ENCODE data around the gene RNF144B. TPM values are rescaled to one million over a fixed set of nuclear protein-coding genes. Genes with fewer than 3 reads are reported as not detected.

Gene RNF144B
- total and polyA plus RNA-seq, 9 of the 15 experiments (the other 6 are each of a cell fraction or from before 2014, with no cell fraction given), result 0.01 TPM; not detected in 8

GRCh38 chr6:18472941-18473340 lies 85.8 kb downstream of the RNF144B start:
- intact Hi-C loops (cut with micrococcal nuclease) (no loop called here), in situ Hi-C loops (cut with MboI) (no loop called here)
- Histone ChIP-seq H3K27me3 (ENCODE audit: control insufficient read depth in 2 of 2, insufficient read depth in 2 of 2, low read length in 2 of 2) (peaks cover 4 to 9% of the 10 kb centered on the region in 2 experiments; a peak in 3 of 5 replicates), H3K27ac (ENCODE audit: extremely low read depth, low read depth, low read length) (no peak overlapping the region), H3K4me2 (ENCODE audit: insufficient read depth, low read length) (no peak overlapping the region), H3K4me3 (no peak overlapping the region), H2AFZ (ENCODE audit: low read depth, low read length) (no peak overlapping the region), H3K9me3 (replicated peaks; ENCODE audit: control insufficient read depth, insufficient read depth, low read depth, low read length) (no peaks in the 10 kb centered on the region), H3K79me2 (ENCODE audit: control insufficient read depth, insufficient read depth, low read length) (no peaks in the 10 kb centered on the region), H3K9ac (ENCODE audit: insufficient read depth in 1 of 2, low read depth in 2 of 2, low read length in 2 of 2) (no peak overlapping the region), H3K4me1 (replicated peaks in 1 of 2; ENCODE audit: control insufficient read depth in 2 of 2, insufficient read depth in 2 of 2, low read length in 2 of 2) (no peaks in the 10 kb centered on the region), H3K36me3 (ENCODE audit: control insufficient read depth, insufficient read depth, low read length) (no peaks in the 10 kb centered on the region), H4K20me1 (replicated peaks; ENCODE audit: control insufficient read depth, insufficient read depth, low read length) (no peaks in the 10 kb centered on the region), H3K9me1 (ENCODE audit: control insufficient read depth, insufficient read depth, low read length) (no peaks in the 10 kb centered on the region)
- no TSS peak for BruUV-seq (replicated peaks)
- TF ChIP-seq RFX5 (IDR thresholded peaks at IDR 0.05; ENCODE audit: low read depth, low read length), result no peak
- TF ChIP-seq ERF (CRISPR knock-in tag; IDR thresholded peaks at IDR 0.05), result no peak
- no peak for ATAC-seq
- WGBS (ENCODE audit: insufficient coverage, low coverage, missing lambda C conversion rate), result 0% methylated on average over 2 of the region's 2 CpGs
- ChIA-PET POLR2A (interaction anchor here (1.2 kb wide), 1 partner anchor 10 kb away, joined by 4 read pairs; no protein-coding TSS in a partner anchor), CTCF (ENCODE audit: low intra/inter-chr PET ratio) (no interaction called here)
- FAIRE-seq, result no peak
- DNase-seq (ENCODE audit: extremely low read depth in 1 of 4, low spot score in 3 of 4), result no peak

DNA sequence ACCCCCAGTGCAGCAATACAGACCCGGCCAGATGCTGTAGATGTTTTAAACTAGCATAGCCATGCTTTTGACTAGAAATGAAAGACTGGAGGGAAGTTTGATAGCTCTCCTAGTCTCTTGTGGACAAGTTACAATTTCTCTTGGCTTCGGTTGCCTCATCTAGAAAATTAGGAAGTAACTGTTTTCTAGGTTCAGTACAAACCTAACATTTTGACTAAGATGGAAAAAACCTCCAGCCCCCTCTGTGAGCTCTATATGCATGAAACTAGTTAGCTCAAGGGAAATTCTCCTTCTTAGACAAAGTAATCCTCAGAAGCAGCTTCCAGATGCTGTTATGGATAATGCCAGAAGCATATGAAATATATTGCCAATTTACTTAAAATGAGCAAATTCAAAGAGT lies 86.6 kb downstream of the RNF144B start:
- Histone ChIP-seq H3K9me1 (ENCODE audit: control insufficient read depth, insufficient read depth, low read length) (no peaks in the 10 kb centered on the region), H3K4me2 (ENCODE audit: insufficient read depth, low read length) (no peak overlapping the region), H4K20me1 (replicated peaks; ENCODE audit: control insufficient read depth, insufficient read depth, low read length) (no peaks in the 10 kb centered on the region), H3K36me3 (ENCODE audit: control insufficient read depth, insufficient read depth, low read length) (no peaks in the 10 kb centered on the region), H3K9me3 (replicated peaks; ENCODE audit: control insufficient read depth, insufficient read depth, low read depth, low read length) (no peaks in the 10 kb centered on the region), H3K4me1 (replicated peaks in 1 of 2; ENCODE audit: control insufficient read depth in 2 of 2, insufficient read depth in 2 of 2, low read length in 2 of 2) (no peaks in the 10 kb centered on the region), H3K27ac (ENCODE audit: extremely low read depth, low read depth, low read length) (no peak overlapping the region), H3K79me2 (ENCODE audit: control insufficient read depth, insufficient read depth, low read length) (no peaks in the 10 kb centered on the region), H3K9ac (ENCODE audit: insufficient read depth in 1 of 2, low read depth in 2 of 2, low read length in 2 of 2) (no peak overlapping the region), H3K27me3 (ENCODE audit: control insufficient read depth in 2 of 2, insufficient read depth in 2 of 2, low read length in 2 of 2) (peaks cover 4 to 9% of the 10 kb centered on the region in 2 experiments; a peak in 3 of 5 replicates), H2AFZ (ENCODE audit: low read depth, low read length) (no peak overlapping the region), H3K4me3 (no peak overlapping the region)
- no peak for TF ChIP-seq SIX5 (IDR thresholded peaks at IDR 0.05; ENCODE audit: borderline replicate concordance in 1 of 2, insufficient read depth in 1 of 2, low read depth in 1 of 2, low read length in 2 of 2)
- TF ChIP-seq ARHGAP35 (IDR thresholded peaks at IDR 0.05; ENCODE audit: partially characterized antibody), result no peak
- CTCF ChIA-PET (ENCODE audit: low intra/inter-chr PET ratio), result no interaction called here
- in situ Hi-C loops (cut with MboI) (no loop called here), intact Hi-C loops (cut with micrococcal nuclease) (no loop called here)
- 7% methylated on average over 2 of the region's 2 CpGs for WGBS (ENCODE audit: insufficient coverage, low coverage, missing lambda C conversion rate)
- BruUV-seq (replicated peaks), result no TSS peak
- POLR2A ChIA-PET, result interaction anchor here (0.6 to 1.2 kb wide), 2 partner anchors 9 to 202 kb away, joined by 3 to 4 read pairs; no protein-coding TSS in a partner anchor
- FAIRE-seq (no peak), ATAC-seq (no peak), DNase-seq (ENCODE audit: extremely low read depth in 1 of 4, low spot score in 3 of 4) (no peak)

Data from K562 (cell line).